Measurements from ENCODE around the gene SIRT5. TPM values are rescaled to one million over a fixed set of nuclear protein-coding genes. Genes with fewer than 3 reads are reported as not detected.

The SIRT5 gene
- polyA plus RNA-seq, 1 donor from 2014 or later = 15.9 TPM

DNA sequence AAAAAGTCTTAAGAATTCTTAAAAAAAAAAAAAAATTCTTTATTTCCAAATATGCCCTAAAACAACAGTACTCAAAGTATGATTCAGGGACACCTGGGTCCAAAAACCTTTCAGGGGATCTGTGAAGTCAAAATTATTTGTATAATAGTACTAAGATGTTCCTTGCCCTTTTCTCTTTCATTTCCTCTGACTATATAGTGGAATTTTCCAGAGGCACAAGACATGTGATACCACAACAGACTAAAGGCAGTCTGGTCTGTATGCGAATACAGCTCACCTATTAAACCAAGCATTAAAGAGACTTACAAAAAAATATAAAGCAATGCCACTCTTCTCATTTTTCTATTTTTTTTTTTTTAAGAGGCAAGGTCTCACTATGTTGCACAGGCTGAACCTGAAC is 56.1 kb downstream of the SIRT5 start:
- no peak overlapping the region for H3K9ac ChIP-seq (ENCODE audit: low read length)
- no peak overlapping the region for H3K27ac ChIP-seq (ENCODE audit: low read length)
- H3F3A ChIP-seq (ENCODE audit: insufficient read depth, low read length, poor library complexity, severe bottlenecking) = no peaks in the 10 kb centered on the region
- no peak overlapping the region for H3K4me3 ChIP-seq (ENCODE audit: low read length)
- no peaks in the 10 kb centered on the region for H3K9me2 ChIP-seq (ENCODE audit: insufficient read depth, low read length)
- H3K79me2 ChIP-seq (replicated peaks; ENCODE audit: insufficient read depth, low read length) = no peaks in the 10 kb centered on the region
- no peaks in the 10 kb centered on the region for H3K27me3 ChIP-seq (ENCODE audit: insufficient read depth, low read depth, low read length)
- H3K9me3 ChIP-seq (ENCODE audit: low read length) = no peaks in the 10 kb centered on the region
- no peak overlapping the region for H3K4me2 ChIP-seq (ENCODE audit: low read length)
- H3K36me3 ChIP-seq (ENCODE audit: insufficient read depth, low read length) = no peaks in the 10 kb centered on the region
- H2AFZ ChIP-seq (ENCODE audit: low read depth, low read length) = no peak overlapping the region
- H4K20me1 ChIP-seq (ENCODE audit: insufficient read depth) = no peaks in the 10 kb centered on the region
- no peak for TF ChIP-seq RAD21 (conservative IDR thresholded peaks at IDR 0.05)

DNA sequence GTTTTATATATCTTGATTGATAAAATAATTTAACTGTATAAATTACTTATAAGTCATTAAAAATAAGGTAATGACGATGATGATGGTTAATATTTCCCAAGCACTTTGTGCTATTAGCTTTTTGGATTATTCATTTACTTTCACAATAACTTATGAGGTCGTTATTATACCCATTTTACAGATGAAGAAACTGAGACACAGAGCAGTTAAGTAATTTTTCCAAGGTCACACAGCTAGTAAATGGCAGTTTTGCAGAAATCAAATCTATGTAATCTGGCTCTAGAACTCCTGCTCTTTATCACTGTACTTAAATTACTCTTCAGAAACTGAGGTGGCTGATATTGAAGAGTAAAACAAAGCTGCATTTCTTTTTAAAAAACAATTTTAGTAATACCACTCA is 58.9 kb downstream of the SIRT5 start:
- Histone ChIP-seq H3K9me3 (ENCODE audit: low read length) (no peaks in the 10 kb centered on the region), H3K79me2 (replicated peaks; ENCODE audit: insufficient read depth, low read length) (no peaks in the 10 kb centered on the region), H3K4me3 (ENCODE audit: low read length) (no peak overlapping the region), H3K9ac (ENCODE audit: low read length) (no peak overlapping the region), H3K36me3 (ENCODE audit: insufficient read depth, low read length) (peaks cover 13% of the 10 kb centered on the region), H3K27ac (ENCODE audit: low read length) (no peak overlapping the region), H4K20me1 (ENCODE audit: insufficient read depth) (no peaks in the 10 kb centered on the region), H2AFZ (ENCODE audit: low read depth, low read length) (no peak overlapping the region), H3K4me2 (ENCODE audit: low read length) (no peak overlapping the region), H3F3A (ENCODE audit: insufficient read depth, low read length, poor library complexity, severe bottlenecking) (no peaks in the 10 kb centered on the region), H3K9me2 (ENCODE audit: insufficient read depth, low read length) (no peaks in the 10 kb centered on the region), H3K27me3 (ENCODE audit: insufficient read depth, low read depth, low read length) (no peaks in the 10 kb centered on the region)
- TF ChIP-seq SMC3 (conservative IDR thresholded peaks at IDR 0.05; ENCODE audit: poor library complexity) = no peak
- no peak for TF ChIP-seq POLR2AphosphoS5 (IDR thresholded peaks at IDR 0.05)
- TF ChIP-seq, protein P1, sequence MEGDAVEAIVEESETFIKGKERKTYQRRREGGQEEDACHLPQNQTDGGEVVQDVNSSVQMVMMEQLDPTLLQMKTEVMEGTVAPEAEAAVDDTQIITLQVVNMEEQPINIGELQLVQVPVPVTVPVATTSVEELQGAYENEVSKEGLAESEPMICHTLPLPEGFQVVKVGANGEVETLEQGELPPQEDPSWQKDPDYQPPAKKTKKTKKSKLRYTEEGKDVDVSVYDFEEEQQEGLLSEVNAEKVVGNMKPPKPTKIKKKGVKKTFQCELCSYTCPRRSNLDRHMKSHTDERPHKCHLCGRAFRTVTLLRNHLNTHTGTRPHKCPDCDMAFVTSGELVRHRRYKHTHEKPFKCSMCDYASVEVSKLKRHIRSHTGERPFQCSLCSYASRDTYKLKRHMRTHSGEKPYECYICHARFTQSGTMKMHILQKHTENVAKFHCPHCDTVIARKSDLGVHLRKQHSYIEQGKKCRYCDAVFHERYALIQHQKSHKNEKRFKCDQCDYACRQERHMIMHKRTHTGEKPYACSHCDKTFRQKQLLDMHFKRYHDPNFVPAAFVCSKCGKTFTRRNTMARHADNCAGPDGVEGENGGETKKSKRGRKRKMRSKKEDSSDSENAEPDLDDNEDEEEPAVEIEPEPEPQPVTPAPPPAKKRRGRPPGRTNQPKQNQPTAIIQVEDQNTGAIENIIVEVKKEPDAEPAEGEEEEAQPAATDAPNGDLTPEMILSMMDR (IDR thresholded peaks at IDR 0.05; ENCODE audit: poor library complexity, severe bottlenecking) = no peak
- no peak for TF ChIP-seq EP300 (conservative IDR thresholded peaks at IDR 0.05; ENCODE audit: poor library complexity, severe bottlenecking)
- TF ChIP-seq TAF1 (IDR thresholded peaks at IDR 0.05; ENCODE audit: low read depth) = no peak
- TF ChIP-seq RAD21 (conservative IDR thresholded peaks at IDR 0.05) = no peak
- no peak for TF ChIP-seq EZH2 (IDR thresholded peaks at IDR 0.05; ENCODE audit: borderline replicate concordance, insufficient read depth, low read length, poor library complexity, severe bottlenecking)
- TF ChIP-seq MXI1 (conservative IDR thresholded peaks at IDR 0.05; ENCODE audit: poor library complexity, severe bottlenecking) = no peak
- TF ChIP-seq, protein P2, sequence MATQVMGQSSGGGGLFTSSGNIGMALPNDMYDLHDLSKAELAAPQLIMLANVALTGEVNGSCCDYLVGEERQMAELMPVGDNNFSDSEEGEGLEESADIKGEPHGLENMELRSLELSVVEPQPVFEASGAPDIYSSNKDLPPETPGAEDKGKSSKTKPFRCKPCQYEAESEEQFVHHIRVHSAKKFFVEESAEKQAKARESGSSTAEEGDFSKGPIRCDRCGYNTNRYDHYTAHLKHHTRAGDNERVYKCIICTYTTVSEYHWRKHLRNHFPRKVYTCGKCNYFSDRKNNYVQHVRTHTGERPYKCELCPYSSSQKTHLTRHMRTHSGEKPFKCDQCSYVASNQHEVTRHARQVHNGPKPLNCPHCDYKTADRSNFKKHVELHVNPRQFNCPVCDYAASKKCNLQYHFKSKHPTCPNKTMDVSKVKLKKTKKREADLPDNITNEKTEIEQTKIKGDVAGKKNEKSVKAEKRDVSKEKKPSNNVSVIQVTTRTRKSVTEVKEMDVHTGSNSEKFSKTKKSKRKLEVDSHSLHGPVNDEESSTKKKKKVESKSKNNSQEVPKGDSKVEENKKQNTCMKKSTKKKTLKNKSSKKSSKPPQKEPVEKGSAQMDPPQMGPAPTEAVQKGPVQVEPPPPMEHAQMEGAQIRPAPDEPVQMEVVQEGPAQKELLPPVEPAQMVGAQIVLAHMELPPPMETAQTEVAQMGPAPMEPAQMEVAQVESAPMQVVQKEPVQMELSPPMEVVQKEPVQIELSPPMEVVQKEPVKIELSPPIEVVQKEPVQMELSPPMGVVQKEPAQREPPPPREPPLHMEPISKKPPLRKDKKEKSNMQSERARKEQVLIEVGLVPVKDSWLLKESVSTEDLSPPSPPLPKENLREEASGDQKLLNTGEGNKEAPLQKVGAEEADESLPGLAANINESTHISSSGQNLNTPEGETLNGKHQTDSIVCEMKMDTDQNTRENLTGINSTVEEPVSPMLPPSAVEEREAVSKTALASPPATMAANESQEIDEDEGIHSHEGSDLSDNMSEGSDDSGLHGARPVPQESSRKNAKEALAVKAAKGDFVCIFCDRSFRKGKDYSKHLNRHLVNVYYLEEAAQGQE (IDR thresholded peaks at IDR 0.05; ENCODE audit: borderline replicate concordance) = no peak

All from neural cell (in vitro differentiated cells).